OCI-LY3 (cell line): ENCODE results near the gene ORC6.

Experiments
- CTCF ChIP-seq: fragments of 200-600, 300-600 bp; sonication (generic); IDR thresholded peaks from 2 replicates; pipeline ENCODE4 v1.5.1; 2014; ENCODE audit warnings: antibody characterized with exemption, low read length, low read depth
- EZH2phosphoT487 ChIP-seq: fragments of 200-600 bp; shearing (Covaris generic); IDR thresholded peaks from 2 replicates; pipeline ENCODE4 v1.6.1; 2018; ENCODE audit warnings: antibody characterized with exemption, mixed run types, low read depth

GRCh38 chr16:46713634-46714033 is 24.2 kb downstream of the ORC6 start:
- no peak for TF ChIP-seq CTCF
- no peak for TF ChIP-seq EZH2phosphoT487
